ENCODE measurements around the gene PIP4K2C.

DNA sequence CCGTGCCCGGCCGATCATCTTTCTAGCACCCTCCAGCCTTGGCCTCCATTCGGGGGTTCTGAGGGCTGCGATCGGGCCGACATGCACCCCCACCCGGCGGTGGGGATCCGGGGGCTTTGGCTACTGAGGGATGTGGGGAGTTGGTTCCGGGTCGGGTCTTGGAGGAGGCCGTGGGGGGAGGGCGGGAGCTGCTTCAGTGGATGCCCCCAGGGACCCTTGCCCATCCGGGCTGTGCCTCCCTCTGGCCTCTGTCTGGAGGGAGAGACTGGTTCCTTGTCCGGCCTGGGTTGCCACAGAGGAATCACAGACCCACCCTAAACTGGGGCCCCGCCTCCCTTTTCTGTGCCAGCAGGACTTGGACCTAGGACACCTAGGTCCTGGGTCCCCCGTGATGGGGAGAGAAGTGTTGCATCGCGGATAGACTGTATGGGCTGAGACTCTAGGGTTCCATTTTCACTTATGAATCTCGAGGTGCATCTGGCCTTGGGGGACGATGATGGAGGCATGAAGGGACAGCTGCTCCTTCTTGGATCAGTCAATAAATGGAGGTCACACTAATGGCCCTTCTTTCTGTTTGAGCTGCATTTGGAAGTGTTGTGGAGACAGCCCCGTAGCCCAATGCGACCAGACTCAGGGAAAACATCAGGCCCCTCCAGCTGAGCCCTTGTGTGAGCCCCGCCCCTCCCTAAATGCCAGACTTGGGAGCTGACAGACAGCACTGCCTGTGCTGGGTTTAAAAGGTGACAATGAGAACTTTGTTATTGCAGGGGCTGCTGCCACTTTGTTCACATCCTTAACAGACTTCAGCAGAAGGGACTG is 14.2 kb downstream of the PIP4K2C start:
- TF ChIP-seq, protein P1, sequence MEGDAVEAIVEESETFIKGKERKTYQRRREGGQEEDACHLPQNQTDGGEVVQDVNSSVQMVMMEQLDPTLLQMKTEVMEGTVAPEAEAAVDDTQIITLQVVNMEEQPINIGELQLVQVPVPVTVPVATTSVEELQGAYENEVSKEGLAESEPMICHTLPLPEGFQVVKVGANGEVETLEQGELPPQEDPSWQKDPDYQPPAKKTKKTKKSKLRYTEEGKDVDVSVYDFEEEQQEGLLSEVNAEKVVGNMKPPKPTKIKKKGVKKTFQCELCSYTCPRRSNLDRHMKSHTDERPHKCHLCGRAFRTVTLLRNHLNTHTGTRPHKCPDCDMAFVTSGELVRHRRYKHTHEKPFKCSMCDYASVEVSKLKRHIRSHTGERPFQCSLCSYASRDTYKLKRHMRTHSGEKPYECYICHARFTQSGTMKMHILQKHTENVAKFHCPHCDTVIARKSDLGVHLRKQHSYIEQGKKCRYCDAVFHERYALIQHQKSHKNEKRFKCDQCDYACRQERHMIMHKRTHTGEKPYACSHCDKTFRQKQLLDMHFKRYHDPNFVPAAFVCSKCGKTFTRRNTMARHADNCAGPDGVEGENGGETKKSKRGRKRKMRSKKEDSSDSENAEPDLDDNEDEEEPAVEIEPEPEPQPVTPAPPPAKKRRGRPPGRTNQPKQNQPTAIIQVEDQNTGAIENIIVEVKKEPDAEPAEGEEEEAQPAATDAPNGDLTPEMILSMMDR (conservative IDR thresholded peaks at IDR 0.05 in 1 of 2, IDR thresholded peaks at IDR 0.05 in 1 of 2; ENCODE audit: low read depth in 1 of 2, low read length in 2 of 2) = no peak
- no peak for TF ChIP-seq EZH2 (IDR thresholded peaks at IDR 0.05; ENCODE audit: low read length, missing control alignments)
